H9 (cell line): ENCODE data around the gene AFF1. TPM values are rescaled to one million over a fixed set of nuclear protein-coding genes. Genes with fewer than 3 reads are reported as not detected.

ENCODE experiments used
- DNase-seq: peaks from one replicate; pipeline ENCODE4 v3.0.0-alpha.2; 2017
- H2AFZ ChIP-seq: one replicate; pipeline ENCODE4 v1.6.1; 2013; ENCODE audit warnings: mild to moderate bottlenecking, low read length, control low read depth, moderate library complexity
- H2AK5ac ChIP-seq: 2 replicates; pipeline ENCODE4 v1.6.1; 2013; ENCODE audit warnings: low read length, control low read depth, mixed read lengths; ENCODE audit not compliant: insufficient read length
- H2BK120ac ChIP-seq: one replicate; pipeline ENCODE4 v1.6.1; 2013; ENCODE audit warnings: low read depth, mild to moderate bottlenecking, low read length, control low read depth, inconsistent platforms; ENCODE audit not compliant: poor library complexity, severe bottlenecking
- H2BK12ac ChIP-seq: 2 replicates; pipeline ENCODE4 v1.6.1; 2013; ENCODE audit warnings: low read length, control low read depth, mixed read lengths, low read depth; ENCODE audit not compliant: insufficient read length
- H2BK15ac ChIP-seq: 2 replicates; pipeline ENCODE4 v1.6.1; 2013; ENCODE audit warnings: low read depth, low read length, control low read depth
- H2BK20ac ChIP-seq: one replicate; pipeline ENCODE4 v1.6.1; 2013; ENCODE audit warnings: low read depth, mild to moderate bottlenecking, low read length, control low read depth, inconsistent platforms; ENCODE audit not compliant: poor library complexity, severe bottlenecking
- H2BK5ac ChIP-seq: 2 replicates; pipeline ENCODE4 v1.6.1; 2013; ENCODE audit warnings: low read length, control low read depth, mixed read lengths; ENCODE audit not compliant: insufficient read length
- H3K14ac ChIP-seq: 2 replicates; pipeline ENCODE4 v1.6.1; 2013; ENCODE audit warnings: low read length, control low read depth; ENCODE audit not compliant: insufficient read depth
- H3K18ac ChIP-seq: 2 replicates; pipeline ENCODE4 v1.6.1; 2013; ENCODE audit warnings: low read depth, mild to moderate bottlenecking, mixed read lengths, low read length, control low read depth; ENCODE audit not compliant: insufficient read length
- H3K23ac ChIP-seq: 2 replicates; pipeline ENCODE4 v1.6.1; 2013; ENCODE audit warnings: low read length, control low read depth, mixed read lengths, low read depth; ENCODE audit not compliant: insufficient read length
- H3K23me2 ChIP-seq: 2 replicates; pipeline ENCODE4 v1.6.1; 2013; ENCODE audit warnings: low read depth, mild to moderate bottlenecking, mixed read lengths, low read length, control low read depth; ENCODE audit not compliant: insufficient read length, poor library complexity, severe bottlenecking
- H3K27ac ChIP-seq: 2 replicates; pipeline ENCODE4 v1.5.1; 2013; ENCODE audit warnings: low read length, control low read depth, mixed read lengths, low read depth; ENCODE audit not compliant: insufficient read length
- H3K27me3 ChIP-seq: 2 replicates; pipeline ENCODE4 v1.6.1; 2013; ENCODE audit warnings: low read length, control low read depth, inconsistent platforms; ENCODE audit not compliant: insufficient read depth
- H3K4ac ChIP-seq: 2 replicates; pipeline ENCODE4 v1.6.1; 2013; ENCODE audit warnings: low read depth, mild to moderate bottlenecking, control low read depth, inconsistent platforms, low read length, moderate library complexity
- H3K4me1 ChIP-seq: 2 replicates; pipeline ENCODE4 v1.6.1; 2013; ENCODE audit warnings: low read length, control low read depth, inconsistent platforms; ENCODE audit not compliant: insufficient read depth
- H3K4me2 ChIP-seq: 2 replicates; pipeline ENCODE4 v1.6.1; 2013; ENCODE audit warnings: low read length, control low read depth, mixed read lengths; ENCODE audit not compliant: insufficient read length, insufficient read depth
- H3K56ac ChIP-seq: 2 replicates; pipeline ENCODE4 v1.6.1; 2013; ENCODE audit warnings: low read depth, mild to moderate bottlenecking, mixed read lengths, low read length, control low read depth; ENCODE audit not compliant: insufficient read length
- H3K79me1 ChIP-seq: 2 replicates; pipeline ENCODE4 v1.6.1; 2013; ENCODE audit warnings: low read depth, mild to moderate bottlenecking, moderate library complexity, low read length, control low read depth, inconsistent platforms; ENCODE audit not compliant: insufficient read depth, poor library complexity, severe bottlenecking
- H3K79me2 ChIP-seq: 2 replicates; pipeline ENCODE4 v1.6.1; 2013; ENCODE audit warnings: low read length, control low read depth, inconsistent platforms; ENCODE audit not compliant: insufficient read depth
- H3K9ac ChIP-seq: 2 replicates; pipeline ENCODE4 v1.6.1; 2013; ENCODE audit warnings: low read length, control low read depth, mixed read lengths; ENCODE audit not compliant: insufficient read length; ENCODE audit errors: extremely low read depth
- H3K9me3 ChIP-seq: one replicate; pipeline ENCODE4 v1.6.1; 2013; ENCODE audit warnings: low read depth, low read length, inconsistent platforms; ENCODE audit not compliant: control insufficient read depth
- H3T11ph ChIP-seq: one replicate; pipeline ENCODE4 v1.6.1; 2013; ENCODE audit warnings: mild to moderate bottlenecking, low read length, control low read depth, inconsistent platforms
- H4K20me1 ChIP-seq: one replicate; pipeline ENCODE4 v1.6.1; 2013; ENCODE audit not compliant: control insufficient read depth, insufficient read length, insufficient read depth
- H4K5ac ChIP-seq: 2 replicates; pipeline ENCODE4 v1.6.1; 2013; ENCODE audit warnings: low read depth, mild to moderate bottlenecking, mixed read lengths, low read length, control low read depth; ENCODE audit not compliant: insufficient read length
- H4K8ac ChIP-seq: replicated peaks from 2 replicates; pipeline ENCODE4 v1.6.1; 2013; ENCODE audit warnings: low read length, control low read depth, mixed read lengths, low read depth; ENCODE audit not compliant: insufficient read length
- H4K91ac ChIP-seq: 2 replicates; pipeline ENCODE4 v1.6.1; 2013; ENCODE audit warnings: low read depth, mild to moderate bottlenecking, moderate library complexity, mixed read lengths, low read length, control low read depth; ENCODE audit not compliant: insufficient read length
- H3K27ac Mint-ChIP-seq, 3 experiments: 2 replicates in 2 of 3; 3 replicates in 1 of 3; pipeline ENCODE4 v1.8.0; 2020 to 2021; ENCODE audit warnings: mixed read lengths in 3 of 3, mild to moderate bottlenecking in 1 of 3, moderate library complexity in 1 of 3
- H3K27me3 Mint-ChIP-seq: 2 replicates; pipeline ENCODE4 v1.8.0; 2021; ENCODE audit warnings: low read depth, mild to moderate bottlenecking, moderate library complexity, mixed read lengths
- H3K36me3 Mint-ChIP-seq, 3 experiments: 2 replicates in 2 of 3; 3 replicates in 1 of 3; pipeline ENCODE4 v1.8.0; 2020 to 2021; ENCODE audit warnings: low read depth in 3 of 3, mixed read lengths in 3 of 3; ENCODE audit not compliant: insufficient read depth in 1 of 3
- H3K4me1 Mint-ChIP-seq, 2 experiments: 2 replicates each; pipeline ENCODE4 v1.8.0; 2020; ENCODE audit warnings: mixed read lengths in 2 of 2
- H3K4me3 Mint-ChIP-seq, 2 experiments: 2 replicates in 1 of 2; 3 replicates in 1 of 2; pipeline ENCODE4 v1.8.0; 2020 to 2021; ENCODE audit warnings: mild to moderate bottlenecking in 2 of 2, mixed read lengths in 2 of 2, moderate library complexity in 1 of 2
- H3K9me3 Mint-ChIP-seq, 2 experiments: 2 replicates in 1 of 2; 3 replicates in 1 of 2; pipeline ENCODE4 v1.8.0; 2020; ENCODE audit warnings: mild to moderate bottlenecking in 2 of 2, mixed read lengths in 2 of 2, moderate library complexity in 1 of 2
- WGBS: extraction: QIAGEN DNeasy Blood & Tissue Kit; methylation state at CpG from one replicate; pipeline ENCODE4 v1.1.7; 2013; ENCODE audit warnings: missing lambda C conversion rate, low lambda C conversion rate, mixed read lengths; ENCODE audit not compliant: insufficient read length; ENCODE audit errors: extremely low coverage; 5-methylcytosine and 5-hydroxymethylcytosine counted together
- total RNA-seq: library from RNA; stranded (reverse); gene quantifications from 2 replicates; pipeline ENCODE4 v1.2.1, GENCODE V29; 2021
- TF ChIP-seq, protein P1 (sequence below): fragments of 200-600 bp; sonication (generic); conservative IDR thresholded peaks from 3 replicates; pipeline ENCODE4 v1.8.0; 2021; ENCODE audit warnings: antibody characterized with exemption, mild to moderate bottlenecking

Gene AFF1
- total RNA-seq, 1 experiment from 2014 or later = 74.5 TPM

DNA sequence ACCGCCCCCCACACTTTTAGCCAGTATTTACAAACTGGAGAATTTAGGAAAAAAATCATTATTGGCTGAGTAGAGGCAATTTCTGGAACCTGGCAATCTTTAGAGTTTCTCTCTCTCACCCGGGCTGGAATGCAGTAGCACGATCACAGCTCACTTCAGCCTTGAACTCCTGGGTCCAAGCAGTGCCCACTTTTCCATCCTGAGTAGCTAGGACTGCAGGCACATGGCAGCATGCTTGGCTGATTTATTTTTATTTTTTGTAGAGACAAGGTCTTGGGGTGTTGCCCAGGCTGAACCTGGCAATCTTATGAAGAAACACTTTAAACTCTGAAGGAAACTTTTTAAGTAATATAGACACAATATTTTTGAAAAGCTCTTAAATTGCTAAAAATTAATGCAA is 120.1 kb downstream of the AFF1 start:
- TF ChIP-seq, protein P1, sequence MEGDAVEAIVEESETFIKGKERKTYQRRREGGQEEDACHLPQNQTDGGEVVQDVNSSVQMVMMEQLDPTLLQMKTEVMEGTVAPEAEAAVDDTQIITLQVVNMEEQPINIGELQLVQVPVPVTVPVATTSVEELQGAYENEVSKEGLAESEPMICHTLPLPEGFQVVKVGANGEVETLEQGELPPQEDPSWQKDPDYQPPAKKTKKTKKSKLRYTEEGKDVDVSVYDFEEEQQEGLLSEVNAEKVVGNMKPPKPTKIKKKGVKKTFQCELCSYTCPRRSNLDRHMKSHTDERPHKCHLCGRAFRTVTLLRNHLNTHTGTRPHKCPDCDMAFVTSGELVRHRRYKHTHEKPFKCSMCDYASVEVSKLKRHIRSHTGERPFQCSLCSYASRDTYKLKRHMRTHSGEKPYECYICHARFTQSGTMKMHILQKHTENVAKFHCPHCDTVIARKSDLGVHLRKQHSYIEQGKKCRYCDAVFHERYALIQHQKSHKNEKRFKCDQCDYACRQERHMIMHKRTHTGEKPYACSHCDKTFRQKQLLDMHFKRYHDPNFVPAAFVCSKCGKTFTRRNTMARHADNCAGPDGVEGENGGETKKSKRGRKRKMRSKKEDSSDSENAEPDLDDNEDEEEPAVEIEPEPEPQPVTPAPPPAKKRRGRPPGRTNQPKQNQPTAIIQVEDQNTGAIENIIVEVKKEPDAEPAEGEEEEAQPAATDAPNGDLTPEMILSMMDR = no peak; the same call in 2 of the 3 replicates
- no peak overlapping the region for H2AK5ac ChIP-seq
- H2BK5ac ChIP-seq = no peak overlapping the region
- Mint-ChIP-seq H3K4me1 (peaks cover 49 to 64% of the 10 kb centered on the region in 2 experiments), H3K36me3 (peaks cover 3 to 21% (median 13%) of the 10 kb centered on the region in 3 experiments; a peak in 6 of 7 replicates), H3K27ac (0 out of 7 replicates have a peak overlapping the region, but pooled peaks of 1 of the 3 experiments have one; percentile 2), H3K4me3 (no peak overlapping the region), H3K9me3 (no peaks in the 10 kb centered on the region), H3K27me3 (no peaks in the 10 kb centered on the region; the same call in 1 of the 2 replicates)
- H4K91ac ChIP-seq = no peak overlapping the region
- no peak overlapping the region for H2BK15ac ChIP-seq
- H3K9ac ChIP-seq = no peak overlapping the region
- no peaks in the 10 kb centered on the region for H3K23me2 ChIP-seq
- H3K56ac ChIP-seq = no peak overlapping the region
- H3K23ac ChIP-seq = no peak overlapping the region
- no peaks in the 10 kb centered on the region for H3K27me3 ChIP-seq
- H4K20me1 ChIP-seq = peaks cover 4% of the 10 kb centered on the region
- H3T11ph ChIP-seq = no peak overlapping the region
- no peak overlapping the region for H2BK12ac ChIP-seq
- no peak overlapping the region for H3K4ac ChIP-seq
- no peak overlapping the region for H2BK20ac ChIP-seq
- H2BK120ac ChIP-seq = no peak overlapping the region
- H2AFZ ChIP-seq = no peak overlapping the region
- H4K5ac ChIP-seq = no peak overlapping the region
- no peak overlapping the region for H3K27ac ChIP-seq
- H3K9me3 ChIP-seq = no peaks in the 10 kb centered on the region
- no peak for DNase-seq
- H3K79me1 ChIP-seq = peaks cover 3% of the 10 kb centered on the region
- H3K4me2 ChIP-seq = no peak overlapping the region
- H3K79me2 ChIP-seq = no peaks in the 10 kb centered on the region; the same call in 1 of the 2 replicates
- no peak overlapping the region for H3K14ac ChIP-seq
- no CpG with 5 or more reads among the region's 3 CpGs for WGBS
- no peak overlapping the region for H3K18ac ChIP-seq
- 0 out of 2 replicates have a peak, but pooled peaks cover 3% of the 10 kb centered on the region for H3K4me1 ChIP-seq
- H4K8ac ChIP-seq = no peak overlapping the region
